ENCODE measurements around the gene CUL7. TPM values are rescaled to one million over a fixed set of nuclear protein-coding genes. Genes with fewer than 3 reads are reported as not detected.

CUL7 gene
- 21.1 and 34.3 TPM in 2 replicates for total RNA-seq

GRCh38 chr6:43053545-43054205, at the start of gene CUL7:
Gene CUL7, minus strand, starts transcription at chr6:43053851. Its CDS starts 1,063 bp downstream, at chr6:43052788.

GRCh38 chr6:43075670-43076463, 22.2 kb upstream of the CUL7 start, which contains the start of gene PTK7:
Gene PTK7, plus strand, starts transcription at chr6:43076314. Its CDS starts 175 bp downstream, at chr6:43076489.

GRCh38 chr6:43059168-43060033, 5.8 kb upstream of the CUL7 start, which contains the start of the genes KLC4 and MRPL2:
Gene KLC4, plus strand, starts transcription at chr6:43059631. Its CDS starts 1,705 bp downstream, at chr6:43061336.
Gene MRPL2, minus strand, starts transcription at chr6:43059434. Its CDS starts 53 bp downstream, at chr6:43059381.

GRCh38 chr6:43021270-43022047, 32.2 kb downstream of the CUL7 start, which contains the start of gene RRP36:
Gene RRP36, plus strand, starts transcription at chr6:43021623. Its CDS starts 32 bp downstream, at chr6:43021655.

GRCh38 chr6:43013843-43014433, 39.7 kb downstream of the CUL7 start, which contains the start of the genes KLHDC3 and MEA1:
Gene KLHDC3, plus strand, starts transcription at chr6:43014249. Its CDS starts 2,944 bp downstream, at chr6:43017193.
Gene MEA1, minus strand, starts transcription at chr6:43013946. Its CDS starts 133 bp downstream, at chr6:43013813.

Other genes with a start within 250 kb of the CUL7 start
- 96.0 and 109 TPM in 2 replicates for gene RPL7L1, start 174.2 kb downstream of the CUL7 start, total RNA-seq
- not detected in 2 replicates for gene PTCRA, start 137.8 kb downstream of the CUL7 start, total RNA-seq
- gene CNPY3, start 124.4 kb downstream of the CUL7 start, total RNA-seq = 20.7 and 35.7 TPM in 2 replicates
- gene GNMT, start 93.1 kb downstream of the CUL7 start, total RNA-seq = 0.09 TPM in 1 of 2 replicates, not detected in the other
- gene PEX6, start 74.7 kb downstream of the CUL7 start, total RNA-seq = 27.7 and 48.2 TPM in 2 replicates
- 35.8 and 38.1 TPM in 2 replicates for gene PPP2R5D, start 69.3 kb downstream of the CUL7 start, total RNA-seq
- gene MEA1, start 39.9 kb downstream of the CUL7 start, total RNA-seq = 50.9 and 54.4 TPM in 2 replicates
- gene KLHDC3, start 39.6 kb downstream of the CUL7 start, total RNA-seq = 83.8 and 110 TPM in 2 replicates
- gene RRP36, start 32.2 kb downstream of the CUL7 start, total RNA-seq = 77.2 and 100.0 TPM in 2 replicates
- gene MRPL2, start 5.6 kb upstream of the CUL7 start, total RNA-seq = 18.5 and 21.6 TPM in 2 replicates
- 13.4 and 17.2 TPM in 2 replicates for gene KLC4, start 5.8 kb upstream of the CUL7 start, total RNA-seq
- 15.3 and 24.6 TPM in 2 replicates for gene PTK7, start 22.5 kb upstream of the CUL7 start, total RNA-seq
- 15.7 and 17.7 TPM in 2 replicates for gene SRF, start 117.4 kb upstream of the CUL7 start, total RNA-seq
- 19.7 and 30.1 TPM in 2 replicates for gene CUL9, start 128.3 kb upstream of the CUL7 start, total RNA-seq
- 32.0 and 54.7 TPM in 2 replicates for gene DNPH1, start 175.6 kb upstream of the CUL7 start, total RNA-seq
- under 0.01 and 0.09 TPM in 2 replicates for gene TTBK1, start 189.6 kb upstream of the CUL7 start, total RNA-seq
- not detected in 2 replicates for gene SLC22A7, start 244.4 kb upstream of the CUL7 start, total RNA-seq